HG03558 (cell line): ENCODE results near the gene RTEL1.
"Not testable (repeated sequence)": the region's sequence is repeated elsewhere in the genome, so short reads cannot be mapped to it uniquely, and the experiment has no call there.

Experiments
- ATAC-seq: cut with Tn5 transposase; IDR thresholded peaks from one replicate; pipeline ENCODE4 v1.9.1; 2021; ENCODE audit warnings: moderate number of reproducible peaks; ENCODE audit not compliant: unreplicated experiment; ENCODE audit errors: extremely low read depth

Gene RTEL1

DNA sequence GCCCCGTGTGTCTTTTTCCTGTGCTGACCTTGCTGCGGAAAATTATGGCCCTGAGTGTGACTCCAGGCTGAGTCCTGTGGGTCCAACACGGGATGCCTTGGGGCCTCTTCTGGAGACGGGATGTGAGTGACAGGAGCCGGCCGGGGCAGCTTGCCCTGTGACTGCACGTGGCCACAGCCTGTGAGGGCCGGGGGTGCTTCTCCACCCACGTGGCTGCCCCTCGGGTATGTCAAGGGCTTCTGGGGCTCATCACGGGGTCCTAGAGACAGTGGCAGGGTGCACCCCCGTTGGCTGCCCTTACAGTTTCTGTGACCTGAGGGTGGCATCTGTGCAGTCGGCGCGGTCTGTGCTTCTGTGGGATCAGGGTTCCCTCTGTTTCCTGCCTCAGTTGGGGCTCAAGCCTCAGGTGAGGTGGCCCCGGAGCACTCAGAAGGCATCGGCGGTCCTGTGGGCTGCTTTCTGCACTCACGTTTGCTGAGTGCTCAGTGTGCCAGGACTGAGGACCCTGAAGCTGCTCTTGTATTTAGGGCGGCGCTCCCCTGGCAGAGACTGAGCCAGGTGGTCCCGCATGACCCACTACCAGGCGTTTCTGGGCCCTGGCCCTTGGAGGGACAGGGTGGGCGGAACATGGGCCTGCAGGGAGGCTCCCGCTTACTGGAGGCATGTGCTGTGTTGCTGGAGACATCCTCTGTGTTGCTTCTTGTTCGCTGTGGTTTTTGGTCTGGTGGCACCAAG, 5.4 kb downstream of the RTEL1 start:
- no peak for ATAC-seq

DNA sequence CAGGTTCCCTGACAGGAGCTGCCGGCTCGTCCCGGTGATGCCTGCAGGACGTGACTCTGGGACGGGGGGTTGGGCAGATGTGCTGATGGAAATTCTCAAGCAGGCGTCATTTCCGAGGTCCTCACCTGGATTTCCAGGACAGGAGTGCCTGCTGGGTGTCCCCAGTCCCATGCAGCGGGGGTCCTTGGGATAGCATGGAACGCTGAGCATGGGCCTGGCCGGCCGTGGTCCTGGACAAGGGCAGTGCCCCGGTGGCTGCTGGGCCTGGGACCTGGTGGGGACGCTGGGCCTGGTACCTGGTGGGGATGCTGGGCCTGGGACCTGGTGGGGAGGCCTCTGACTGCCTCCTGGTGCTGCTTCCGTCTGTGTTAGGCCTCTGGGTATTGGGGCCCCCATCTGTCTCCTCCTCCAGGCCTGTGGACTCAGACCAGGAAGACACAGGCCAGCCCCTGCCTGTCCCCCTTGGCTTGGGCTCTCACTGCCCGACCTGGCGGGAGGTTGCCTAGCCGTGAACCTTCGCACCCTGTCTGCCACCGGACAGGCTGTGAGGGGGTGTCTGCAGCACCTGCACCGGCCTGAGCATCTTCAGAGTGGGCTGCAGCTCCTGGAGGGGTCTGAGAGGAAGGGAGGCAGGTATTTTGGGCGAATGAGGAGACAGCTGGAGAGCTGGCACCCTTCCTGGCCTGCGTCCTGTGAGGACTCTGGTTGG, 6.2 kb downstream of the RTEL1 start:
- no peak for ATAC-seq

GRCh38 chr20:63664861-63665594, 6.9 kb downstream of the RTEL1 start:
- ATAC-seq, result no peak

DNA sequence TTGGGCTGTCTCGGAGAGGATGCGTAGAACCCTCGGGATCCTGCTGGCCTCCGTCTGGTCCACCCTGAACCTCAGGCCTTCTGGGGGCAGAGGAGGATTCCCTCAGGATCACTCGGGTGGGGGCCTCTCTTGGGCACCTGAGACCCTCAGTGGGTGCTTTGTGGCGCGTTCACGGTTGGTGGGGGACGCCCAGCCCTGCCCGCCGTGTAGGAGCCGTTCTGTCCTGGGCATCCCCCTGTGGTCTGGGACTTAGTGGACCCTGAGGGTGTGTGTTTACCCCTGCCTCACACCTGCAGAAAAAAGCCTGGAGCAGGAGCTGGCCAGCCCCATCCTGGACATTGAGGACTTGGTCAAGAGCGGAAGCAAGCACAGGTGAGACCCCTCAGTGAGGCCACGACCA, 7.6 kb downstream of the RTEL1 start:
- no peak for ATAC-seq

GRCh38 chr20:63667858-63668257, 9.7 kb downstream of the RTEL1 start:
- ATAC-seq, result no peak

GRCh38 chr20:63668351-63668750, 10.2 kb downstream of the RTEL1 start:
- ATAC-seq, result no peak

- not testable (repeated sequence) for ATAC-seq
Measured at GRCh38 chr20:63671695-63672094, 13.6 kb downstream of the RTEL1 start.

DNA sequence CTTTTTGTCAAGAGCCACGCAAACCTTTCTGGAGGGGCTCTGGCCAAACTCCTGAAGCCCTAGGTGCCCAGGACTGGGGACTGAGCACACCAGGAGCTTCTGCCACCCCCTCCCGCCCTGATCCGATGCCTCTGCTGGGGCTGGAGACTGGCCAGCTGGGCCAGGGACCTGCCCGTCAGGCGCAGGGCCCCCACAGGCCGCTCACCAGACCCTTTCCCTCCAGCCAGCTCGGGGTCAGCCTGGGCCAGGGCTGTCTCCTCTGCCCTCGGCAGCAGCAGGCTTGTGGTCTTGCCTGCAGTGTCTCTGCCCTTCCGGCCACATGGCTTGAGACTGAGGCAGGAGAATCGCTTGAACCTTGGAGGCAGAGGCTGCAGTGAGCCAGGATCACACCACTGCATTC, 14.6 kb downstream of the RTEL1 start:
- no peak for ATAC-seq

DNA sequence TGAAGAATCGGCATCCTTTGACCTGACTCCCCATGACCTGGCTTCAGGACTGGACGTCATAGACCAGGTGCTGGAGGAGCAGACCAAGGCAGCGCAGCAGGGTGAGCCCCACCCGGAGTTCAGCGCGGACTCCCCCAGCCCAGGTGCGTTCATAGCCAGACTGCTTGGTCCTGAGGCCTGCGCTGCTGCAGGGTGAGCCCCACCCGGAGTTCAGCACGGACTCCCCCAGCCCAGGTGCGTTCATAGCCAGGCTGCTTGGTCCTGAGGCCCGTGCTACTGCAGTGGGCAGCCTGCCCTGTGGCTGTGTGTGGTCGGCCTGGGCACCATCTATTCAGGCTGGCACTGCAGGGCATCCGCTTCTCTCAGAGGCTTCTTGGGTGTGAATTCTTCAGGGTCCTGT, 15.8 kb downstream of the RTEL1 start:
- ATAC-seq, result no peak

GRCh38 chr20:63675681-63676368, 17.7 kb downstream of the RTEL1 start:
- ATAC-seq, result no peak

DNA sequence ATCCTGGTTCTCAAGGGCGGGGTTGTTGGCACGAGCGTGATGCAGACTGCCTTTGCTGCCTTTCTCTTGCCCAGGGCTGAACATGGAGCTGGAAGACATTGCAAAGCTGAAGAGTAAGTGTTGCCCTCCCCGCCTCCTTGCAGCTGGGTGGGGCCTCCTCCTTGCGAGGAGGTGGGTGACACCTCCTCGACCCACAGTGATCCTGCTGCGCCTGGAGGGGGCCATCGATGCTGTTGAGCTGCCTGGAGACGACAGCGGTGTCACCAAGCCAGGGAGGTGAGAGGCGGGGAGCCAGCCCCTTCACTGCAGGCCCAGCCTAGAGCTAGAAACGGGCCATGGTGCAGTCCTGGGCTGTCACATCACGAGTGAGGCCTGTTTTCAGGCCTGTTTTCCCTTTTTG, 20.0 kb downstream of the RTEL1 start:
- no peak for ATAC-seq

- ATAC-seq, result no peak
Measured at GRCh38 chr20:63678667-63679465, 20.8 kb downstream of the RTEL1 start.

- no peak for ATAC-seq
Measured at GRCh38 chr20:63679799-63680305, 21.7 kb downstream of the RTEL1 start.

- ATAC-seq, result no peak
Measured at GRCh38 chr20:63680427-63680826, 22.3 kb downstream of the RTEL1 start.

DNA sequence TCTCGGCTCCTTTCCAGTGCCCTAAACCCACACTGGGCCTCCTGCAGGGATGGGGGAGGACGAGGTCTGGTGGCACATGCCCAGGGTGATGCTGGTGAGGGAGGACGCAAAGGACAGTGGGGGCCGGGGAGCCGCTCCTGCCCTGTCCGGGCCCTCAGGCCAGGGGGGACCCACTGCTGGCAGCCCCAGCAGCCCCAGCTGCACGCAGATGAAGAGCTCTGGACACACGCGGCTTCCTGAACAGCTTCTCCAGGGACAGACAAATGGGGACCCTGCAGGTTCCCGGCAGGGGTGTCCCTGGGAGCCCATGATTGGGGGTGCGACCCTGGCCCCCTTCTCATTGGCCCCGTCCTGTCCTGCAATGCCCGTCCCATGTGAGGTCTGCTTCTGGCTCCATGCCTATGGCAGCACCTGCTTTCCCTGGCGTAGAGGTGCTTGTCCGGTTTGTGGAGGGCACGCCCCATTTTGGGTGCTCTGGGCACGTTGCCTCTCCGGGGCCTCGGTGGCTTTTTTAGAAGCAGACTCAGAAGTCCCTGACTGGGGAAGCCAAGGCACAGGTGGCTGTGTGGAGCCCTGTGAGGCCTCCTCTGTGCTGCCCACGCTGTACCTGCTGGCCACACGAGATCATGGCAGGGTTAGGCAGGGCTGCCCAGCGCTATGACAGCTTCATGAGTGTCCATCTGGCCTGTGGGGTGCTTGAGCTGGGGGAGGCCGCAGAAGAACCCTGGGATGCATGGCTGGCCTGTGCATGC, 22.9 kb downstream of the RTEL1 start:
- no peak for ATAC-seq

DNA sequence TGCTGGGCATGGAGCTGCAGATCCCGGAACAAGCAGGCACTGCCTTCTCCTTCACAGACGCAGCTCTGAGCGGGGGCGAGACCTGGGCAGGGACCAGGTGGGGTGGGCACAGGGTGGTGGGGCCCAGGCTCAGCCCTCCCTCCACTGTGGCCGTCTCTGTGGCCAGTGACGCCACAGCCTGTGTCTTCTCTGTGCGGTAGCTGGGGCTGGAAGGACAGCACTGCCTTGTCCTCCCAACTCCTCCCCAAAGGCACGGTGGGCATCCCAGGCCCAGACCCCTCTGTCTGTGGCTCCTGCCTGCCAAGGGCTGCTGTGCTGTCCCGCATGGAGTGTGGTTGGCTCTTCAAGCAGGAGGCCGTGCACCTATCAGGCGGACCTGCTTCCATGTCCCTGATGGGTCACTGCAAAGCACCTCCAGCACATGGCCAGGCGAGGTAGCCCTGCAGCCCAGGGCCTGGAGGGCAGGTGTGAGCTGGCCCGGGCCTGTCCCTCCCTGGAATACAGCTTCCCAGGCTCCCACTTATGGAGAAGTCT, 23.6 kb downstream of the RTEL1 start:
- no peak for ATAC-seq

DNA sequence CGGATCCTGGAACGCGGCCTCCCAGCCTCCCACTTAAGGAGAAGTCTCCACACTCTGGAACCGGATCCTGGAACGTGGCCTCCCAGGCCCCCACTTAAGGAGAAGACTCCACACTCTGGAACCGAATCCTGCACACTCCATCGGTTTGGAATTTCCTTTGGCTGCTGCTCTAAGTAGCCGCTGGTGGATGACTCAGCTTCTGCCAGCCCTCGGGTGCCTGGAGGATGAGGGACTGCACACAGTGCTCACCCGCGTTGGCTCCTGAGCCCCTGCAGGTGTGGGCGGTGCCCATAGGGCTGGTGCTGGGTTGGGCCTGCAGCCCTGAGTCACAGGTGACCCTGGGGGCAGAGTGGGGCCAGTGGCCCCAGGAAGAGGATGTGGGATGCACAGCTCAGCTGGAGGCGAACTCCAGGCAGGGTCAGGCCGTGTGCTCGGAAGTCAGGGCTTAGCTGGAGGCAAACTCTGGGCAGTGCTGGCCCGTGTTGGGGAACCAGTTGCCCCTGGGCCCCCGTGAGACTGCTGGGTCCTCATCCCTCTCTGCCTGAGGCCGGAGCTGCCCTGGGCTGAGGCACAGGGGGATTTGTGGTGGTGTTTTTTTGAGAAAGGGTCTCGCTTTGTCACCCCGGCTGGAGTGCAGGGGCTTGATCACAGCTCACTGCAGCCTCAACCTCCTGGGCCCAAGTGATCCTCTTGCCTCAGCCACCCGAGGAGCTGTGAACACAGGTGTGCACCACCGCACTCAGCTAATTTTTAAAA, 24.4 kb downstream of the RTEL1 start:
- no peak for ATAC-seq
